ENCODE data around the gene ARL6IP5. TPM values are rescaled to one million over a fixed set of nuclear protein-coding genes. Genes with fewer than 3 reads are reported as not detected.

ARL6IP5 gene
- total RNA-seq = 55.9 and 78.1 TPM in 2 replicates

GRCh38 chr3:69084326-69085167, at the start of gene ARL6IP5:
TSS of gene ARL6IP5 (plus strand) at chr3:69084937. CDS start at chr3:69085048, 111 bp downstream.

GRCh38 chr3:69051756-69052471, 32.8 kb upstream of the ARL6IP5 start, which contains the start of gene TMF1:
TSS of gene TMF1 (minus strand) at chr3:69052333. CDS start at chr3:69052086, 247 bp downstream.

GRCh38 chr3:69080233-69080920, 4.4 kb upstream of the ARL6IP5 start, which contains the start of gene UBA3:
TSS of gene UBA3 (minus strand) at chr3:69080365. CDS start at chr3:69080353, 12 bp downstream.

GRCh38 chr3:69122403-69122802, 37.7 kb downstream of the ARL6IP5 start, which contains the start of gene LMOD3:
TSS of gene LMOD3 (minus strand) at chr3:69122595. CDS start at chr3:69122386, 209 bp downstream.

Other genes starting within 250 kb of the ARL6IP5 start
- gene TAFA4, start 152.4 kb upstream of the ARL6IP5 start, total RNA-seq = not detected in 2 replicates
- 38.4 and 65.5 TPM in 2 replicates for gene EOGT, start 71.3 kb upstream of the ARL6IP5 start, total RNA-seq
- 12.3 and 15.3 TPM in 2 replicates for gene TMF1, start 32.6 kb upstream of the ARL6IP5 start, total RNA-seq
- 51.1 and 58.5 TPM in 2 replicates for gene UBA3, start 4.6 kb upstream of the ARL6IP5 start, total RNA-seq
- not detected in 2 replicates for gene LMOD3, start 37.7 kb downstream of the ARL6IP5 start, total RNA-seq

Data from hair follicular keratinocyte (primary cell).